Keratinocyte (primary cell): ENCODE results near the gene CACHD1.

Experiments
- CTCF ChIP-seq, 3 experiments: IDR thresholded peaks in 1 of 3; conservative IDR thresholded peaks in 1 of 3; optimal IDR thresholded peaks in 1 of 3; 2 replicates in 2 of 3; 3 replicates in 1 of 3; pipeline versions ENCODE3 to v1.5.1; 2011; ENCODE audit warnings: low read length in 3 of 3, mild to moderate bottlenecking in 3 of 3, moderate library complexity in 2 of 3, control low read depth in 1 of 3, inconsistent platforms in 1 of 3; ENCODE audit not compliant: insufficient read depth in 2 of 3; ENCODE audit errors: extremely low read depth in 1 of 3
- EZH2 ChIP-seq: IDR thresholded peaks from one replicate; pipeline ENCODE4 v1.6.1; 2012; ENCODE audit warnings: inconsistent platforms, mild to moderate bottlenecking, low read length, moderate library complexity

GRCh38 chr1:64575881-64576676, 106.2 kb downstream of the CACHD1 start:
- TF ChIP-seq CTCF (optimal IDR thresholded peaks at IDR 0.05 in 1 of 3, IDR thresholded peaks at IDR 0.05 in 1 of 3, conservative IDR thresholded peaks at IDR 0.05 in 1 of 3; ENCODE audit: extremely low read depth in 1 of 3, insufficient read depth in 2 of 3, low read length in 3 of 3), result no peak
- TF ChIP-seq EZH2, result no peak
